ENCODE results near the gene APLN. TPM values are rescaled to one million over a fixed set of nuclear protein-coding genes. Genes with fewer than 3 reads are reported as not detected.
A peak's percentile ranks its signal among the peaks of the same experiment; 100 is the strongest.

APLN gene, protein sequence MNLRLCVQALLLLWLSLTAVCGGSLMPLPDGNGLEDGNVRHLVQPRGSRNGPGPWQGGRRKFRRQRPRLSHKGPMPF
- 2.4 TPM for total RNA-seq

DNA sequence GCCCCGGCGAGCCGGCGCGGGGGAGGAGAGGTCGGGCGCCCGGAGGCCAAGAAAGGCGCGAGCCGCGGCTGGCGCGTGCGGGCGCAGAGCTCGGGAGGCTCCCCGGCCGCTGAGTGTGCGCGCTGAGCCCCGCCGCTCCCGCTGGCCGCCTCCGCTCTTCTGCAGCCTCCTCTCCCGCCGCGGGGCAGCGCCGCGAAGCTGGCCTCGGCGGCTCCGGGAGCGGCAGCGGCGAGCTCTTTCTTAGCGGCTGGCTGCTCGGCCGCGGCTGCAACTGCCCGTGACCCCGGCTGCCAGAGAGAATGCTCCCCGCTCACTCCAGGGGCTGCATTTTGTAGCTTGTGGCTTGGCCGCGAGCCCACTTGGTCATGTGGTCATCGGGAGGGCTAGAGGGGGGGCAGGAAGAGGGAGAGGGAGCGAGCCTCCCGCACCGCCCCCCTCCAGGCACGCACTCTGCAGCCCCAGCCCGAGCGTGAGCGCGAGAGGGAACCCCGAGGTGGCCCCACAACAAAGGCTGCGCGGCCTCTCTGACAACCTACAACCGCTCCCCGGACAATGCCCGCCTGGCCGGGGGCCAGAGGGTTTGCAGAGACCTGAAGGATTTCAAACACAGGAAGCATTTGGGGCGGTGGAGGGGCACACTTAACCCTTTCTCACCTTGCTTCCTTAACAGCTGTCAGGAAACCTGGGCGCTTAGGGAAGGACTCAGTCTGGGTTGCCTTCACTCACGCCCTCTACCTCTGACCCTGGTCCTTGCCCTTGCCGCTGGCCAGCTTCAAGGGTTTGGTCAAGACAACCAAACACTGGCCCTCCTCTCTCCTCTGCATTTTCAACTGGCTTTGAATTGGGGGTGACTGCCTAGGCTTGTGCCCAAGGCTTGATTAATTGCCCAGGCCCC is at the start of gene APLN:
Gene APLN, minus strand, starts transcription at position 305 of the 895 bp plus-strand sequence. CDS start 326 bp downstream, outside the sequence.
- no peak for DNase-seq

DNA sequence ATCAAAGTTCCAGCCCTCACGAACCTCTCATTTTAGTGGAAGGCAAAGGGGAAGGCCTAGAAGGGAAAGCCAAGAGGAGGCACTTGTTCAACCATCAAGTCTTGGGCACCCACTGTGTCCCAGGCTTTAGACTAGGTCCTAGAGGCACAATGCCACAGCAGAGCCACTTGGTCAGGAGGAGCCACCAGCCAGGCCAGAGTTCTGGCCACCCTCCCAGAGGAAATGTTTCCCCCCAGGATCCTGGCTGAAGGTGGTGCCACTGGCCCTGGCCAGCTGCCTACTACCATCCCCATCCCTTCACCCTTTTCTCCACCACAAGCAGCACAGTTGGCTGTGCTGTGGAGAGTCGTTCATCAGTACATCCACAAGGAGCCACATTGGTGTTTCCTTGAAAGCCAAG is 49.7 kb upstream of the APLN start:
- no peak for DNase-seq

DNA sequence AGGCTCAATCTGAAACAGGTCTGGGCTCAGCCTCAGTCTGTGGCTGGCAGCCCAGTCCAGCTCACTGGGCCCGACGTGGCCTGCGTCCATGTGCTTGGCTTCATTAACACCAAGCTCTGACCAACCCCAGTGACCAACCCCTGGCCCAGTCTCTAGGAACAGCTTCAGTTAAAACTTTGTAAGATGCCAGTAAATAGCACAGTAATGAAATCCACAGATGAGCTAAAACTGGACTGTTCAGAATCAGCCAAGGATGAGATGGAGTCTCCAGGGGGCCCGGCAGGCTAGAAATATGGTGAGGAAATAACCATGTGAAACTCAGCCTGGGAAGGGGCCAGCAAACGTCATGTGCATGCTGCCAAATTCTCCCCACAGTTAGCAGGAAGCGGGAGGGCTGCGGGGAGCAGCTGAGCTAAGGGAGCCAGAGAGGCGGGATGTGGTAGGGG is 46.9 kb upstream of the APLN start:
- peak; percentile 74 for DNase-seq

DNA sequence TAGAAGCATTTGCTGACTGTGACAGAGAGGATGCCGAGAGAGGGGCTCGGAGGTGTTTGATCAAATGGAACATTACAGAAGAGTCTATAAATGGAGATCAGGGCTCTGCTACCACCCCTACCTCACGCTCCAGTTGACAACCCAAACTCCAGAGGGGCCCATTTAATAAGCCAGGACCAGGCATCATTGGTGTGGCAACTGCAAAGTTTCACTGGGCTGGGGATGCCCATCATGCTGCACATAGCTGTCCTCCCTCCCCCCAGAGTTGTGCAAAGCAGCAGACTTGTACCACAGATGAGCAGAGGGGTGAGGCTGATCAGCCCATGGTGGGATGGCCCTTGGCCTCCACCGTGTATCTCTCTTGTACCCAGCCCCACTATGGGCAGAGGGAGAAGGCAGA is 45.8 kb upstream of the APLN start:
- DNase-seq = no peak

DNA sequence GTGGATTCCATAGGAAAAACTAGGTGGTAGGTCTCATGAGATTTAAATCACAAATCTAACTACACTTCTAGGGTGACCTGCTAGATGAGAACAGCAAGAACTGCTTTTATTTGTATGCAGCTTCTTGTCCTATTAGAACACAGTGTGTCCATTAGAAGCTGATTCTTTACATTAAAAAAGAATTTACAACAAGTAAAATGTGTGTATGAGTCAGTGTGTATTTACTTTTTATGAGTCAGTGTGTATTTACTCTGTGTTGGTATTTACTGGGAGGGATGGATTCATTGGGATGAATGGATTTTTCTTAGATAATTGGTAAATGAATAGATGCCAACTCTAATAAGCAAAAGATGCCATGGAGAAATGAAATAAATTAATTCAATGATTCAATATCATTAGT is 43.4 kb upstream of the APLN start:
- DNase-seq = no peak

DNA sequence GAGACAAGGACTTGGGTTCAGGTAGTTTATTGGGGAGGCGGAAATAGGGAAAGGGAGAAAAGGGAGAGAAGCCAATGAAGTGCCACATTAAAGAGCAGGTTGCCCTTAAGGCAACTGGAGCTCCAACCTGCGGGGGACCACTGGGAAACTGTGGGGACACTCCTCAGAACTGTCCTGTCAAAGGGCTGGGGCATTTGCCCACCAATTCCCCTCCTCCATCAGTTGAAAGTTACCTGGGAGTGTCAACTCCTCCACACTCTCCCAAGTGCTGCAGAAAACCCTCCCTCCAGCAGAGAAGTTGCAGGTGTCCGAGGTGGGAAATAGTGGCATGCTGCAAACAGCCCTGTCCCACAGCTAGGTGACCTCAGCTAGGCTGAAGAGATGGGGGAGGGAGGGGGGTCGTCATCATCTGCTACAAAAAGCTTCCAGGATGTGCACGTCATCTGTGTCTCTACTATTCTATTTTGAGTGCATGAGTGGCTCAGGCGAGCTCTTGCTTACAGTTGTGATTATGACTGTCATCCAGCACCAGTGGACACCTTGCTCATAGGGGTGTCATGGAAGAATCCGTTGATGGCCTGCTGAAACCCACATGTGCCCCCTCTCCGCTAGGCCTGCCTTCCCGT is 42.6 kb upstream of the APLN start:
- DNase-seq = no peak

DNA sequence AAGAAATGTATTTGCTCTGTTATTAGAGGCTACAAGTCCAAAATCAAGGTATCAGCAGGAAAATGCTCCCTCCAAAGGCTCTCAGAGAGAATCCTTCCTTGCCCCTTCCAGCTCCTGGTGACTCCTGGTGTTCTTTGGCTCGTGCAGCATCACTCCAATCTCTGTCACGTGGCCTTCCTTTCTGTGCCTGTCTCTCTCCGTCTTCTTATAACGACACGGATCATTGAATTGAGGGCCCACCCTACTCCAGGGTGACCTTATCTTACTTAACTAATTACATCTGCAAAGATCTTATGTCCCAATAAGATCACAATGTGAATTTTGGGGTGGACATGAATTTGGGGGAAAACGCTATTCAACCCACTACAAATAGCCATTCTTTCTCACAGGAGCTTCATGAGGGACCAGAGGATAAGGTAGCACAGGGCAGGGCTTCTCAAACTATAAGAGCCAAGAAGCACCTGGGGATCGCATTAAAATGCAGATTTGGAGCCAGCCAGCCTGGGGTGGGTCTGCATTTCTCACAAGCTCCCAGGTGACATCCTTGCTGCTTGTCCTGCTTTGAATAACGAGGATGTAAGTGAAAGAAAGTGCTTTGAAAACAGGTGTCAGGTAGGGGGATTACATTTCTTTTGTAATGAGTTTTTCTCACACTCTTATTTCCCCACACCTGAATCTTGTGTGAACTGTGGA is 41.9 kb upstream of the APLN start:
- no peak for DNase-seq

DNA sequence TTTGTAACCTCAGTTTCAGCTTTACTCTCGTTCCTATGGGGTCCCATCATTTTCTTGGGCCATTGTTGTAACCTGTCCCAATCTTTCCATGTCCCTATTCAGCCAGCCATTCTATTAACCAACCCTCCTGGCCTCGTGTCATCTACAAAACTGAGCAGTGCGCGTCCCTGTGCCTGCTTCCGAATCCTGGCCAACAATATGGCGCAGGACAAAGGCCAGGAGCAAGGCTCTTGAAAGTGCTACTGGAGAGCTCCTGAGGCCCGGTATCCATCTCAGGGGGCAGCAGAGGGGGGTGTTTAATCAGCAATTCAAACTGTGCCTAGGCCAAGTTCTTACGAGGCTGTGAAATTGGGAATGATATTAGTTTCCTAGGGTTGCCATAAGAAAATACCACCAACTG is 41.2 kb upstream of the APLN start:
- no peak for DNase-seq

DNA sequence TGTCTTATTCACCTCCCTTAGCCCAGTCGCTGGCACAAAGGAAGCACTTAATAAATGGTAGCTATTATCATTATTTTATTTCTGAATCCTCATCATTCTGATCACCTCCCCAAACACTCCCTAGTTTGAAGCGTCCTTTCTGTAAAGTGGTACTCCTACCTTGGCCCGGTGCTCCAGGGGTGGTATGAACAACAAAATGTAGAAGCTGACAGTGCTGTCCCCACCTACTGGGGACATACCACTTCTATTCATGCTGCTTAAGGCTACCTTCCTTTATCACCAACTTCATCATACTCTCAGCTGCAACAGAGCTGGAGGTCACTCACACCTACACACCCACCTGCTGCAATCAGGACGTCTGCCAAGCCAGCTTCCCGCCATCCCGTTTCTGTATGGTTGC is 40.8 kb upstream of the APLN start:
- DNase-seq = no peak

DNA sequence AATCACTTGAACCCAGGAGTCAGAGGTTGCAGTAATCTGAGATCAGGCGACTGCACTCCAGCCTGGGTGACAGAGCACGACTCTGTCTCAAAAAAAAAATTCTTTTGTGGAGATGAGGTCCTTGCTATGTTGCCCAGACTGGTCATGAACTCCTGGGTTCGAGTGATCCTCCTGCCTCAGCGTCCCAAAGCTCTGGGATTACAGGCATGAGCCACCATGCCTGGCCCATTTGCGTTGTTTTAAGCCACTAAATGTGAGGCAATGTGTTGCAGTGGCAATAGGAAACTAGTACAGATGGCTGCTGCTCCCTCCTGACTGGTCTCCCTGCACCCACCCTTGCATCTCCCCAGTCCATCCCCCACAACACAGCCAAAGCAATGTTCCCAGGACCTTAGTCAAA is 40.0 kb upstream of the APLN start:
- DNase-seq = no peak

DNA sequence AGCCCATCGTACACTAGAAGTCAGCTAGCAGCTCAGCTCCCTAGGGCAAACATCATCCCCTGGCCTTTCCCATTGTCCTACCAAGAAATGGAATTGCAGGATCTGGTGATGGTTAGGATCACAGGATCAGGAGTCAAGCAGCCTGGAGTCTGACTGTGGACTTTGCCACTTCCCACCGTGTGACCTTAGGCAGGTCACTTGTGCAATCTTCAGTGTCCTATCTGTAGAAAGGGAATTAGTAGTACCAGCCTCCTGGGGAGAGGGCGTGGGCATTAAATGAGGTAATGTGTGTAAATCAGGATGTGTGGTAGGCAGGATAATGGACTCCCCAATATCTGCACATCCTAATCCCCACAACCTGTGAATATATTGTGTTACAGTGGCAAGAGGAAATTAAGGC is 38.6 kb upstream of the APLN start:
- no peak for DNase-seq

DNA sequence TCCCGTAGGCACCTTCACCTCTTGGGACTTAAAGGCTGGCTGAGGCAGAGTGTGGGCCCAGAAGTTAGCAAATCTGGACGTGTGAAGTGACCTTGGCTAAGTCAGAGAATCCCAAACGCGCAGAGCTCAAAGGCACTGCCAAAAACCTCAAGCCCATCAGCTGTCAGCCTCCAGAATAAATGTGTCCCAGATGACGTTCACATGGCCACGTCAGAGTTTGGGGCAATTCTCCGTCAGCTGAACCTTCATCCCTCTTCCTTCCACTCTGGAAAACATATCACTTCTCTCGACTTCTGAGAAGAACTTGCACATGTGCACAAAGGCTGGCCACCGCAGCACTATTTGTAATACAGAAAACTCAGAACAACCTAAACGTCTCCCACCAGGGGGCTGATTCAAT is 35.7 kb upstream of the APLN start:
- peak; percentile 76 for DNase-seq

DNA sequence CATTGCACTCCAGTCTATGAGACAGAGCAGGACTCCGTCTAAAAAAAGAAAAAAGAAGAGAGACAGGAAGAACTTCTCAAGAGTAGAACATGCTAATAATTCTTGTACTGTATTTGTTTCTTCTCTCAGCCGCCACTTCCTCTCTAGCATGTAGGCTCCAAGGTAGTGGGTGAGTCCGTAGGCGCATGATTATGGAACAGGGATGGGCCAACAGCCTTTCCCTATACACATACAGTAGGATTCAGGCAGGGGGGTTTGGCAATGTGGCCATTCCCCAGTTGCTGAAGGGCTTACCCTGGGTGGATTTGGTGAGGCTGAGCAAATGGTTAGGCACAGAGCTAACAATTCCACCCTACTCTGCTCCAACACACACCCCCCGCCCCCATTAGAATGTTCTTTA is 35.0 kb upstream of the APLN start:
- no peak for DNase-seq

DNA sequence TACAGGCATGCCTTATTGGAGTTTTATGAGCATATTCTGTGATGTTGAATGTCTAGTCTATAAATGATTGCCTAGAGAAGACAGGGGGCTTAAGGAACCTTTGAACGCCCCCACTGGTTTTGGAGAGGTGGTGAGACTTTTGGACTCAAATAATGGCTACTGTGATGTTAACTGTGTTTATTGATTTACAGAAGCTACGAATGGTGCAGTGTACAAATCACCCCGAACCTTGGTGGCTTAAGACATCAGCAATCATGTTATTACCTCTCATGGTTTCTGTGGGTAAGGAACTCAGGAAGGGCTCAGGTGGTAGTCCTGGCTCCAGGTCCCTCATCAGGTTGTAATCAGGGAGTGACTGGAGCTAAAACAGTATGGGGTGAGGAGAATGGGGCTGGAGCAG is 33.3 kb upstream of the APLN start:
- DNase-seq = no peak

DNA sequence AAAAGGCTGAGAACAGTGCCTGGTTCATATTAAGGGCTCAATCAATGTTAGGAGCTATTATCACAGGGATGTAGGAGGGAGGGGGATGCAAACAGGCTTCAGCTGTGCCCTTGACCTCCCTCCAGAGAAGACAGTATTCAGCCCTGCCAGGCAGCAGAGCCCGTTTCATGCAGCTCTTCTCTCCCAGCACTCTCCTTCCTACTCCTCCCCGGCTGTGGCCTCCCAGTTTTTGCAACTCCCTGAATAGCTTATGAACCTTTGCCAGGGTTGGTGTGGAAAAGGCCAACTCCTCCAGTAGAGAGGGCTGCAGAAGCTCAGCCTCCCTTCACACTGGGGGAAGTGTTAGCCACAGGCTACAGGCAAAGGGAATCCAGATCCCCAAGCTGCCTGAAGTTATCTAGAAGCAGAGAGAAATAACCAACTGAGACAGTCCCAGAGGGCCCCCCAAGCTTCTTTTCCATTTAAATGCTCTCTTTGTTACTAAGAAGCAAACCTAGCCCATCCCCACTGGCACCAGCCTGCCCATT is 31.7 kb upstream of the APLN start:
- DNase-seq = peak; percentile 20

DNA sequence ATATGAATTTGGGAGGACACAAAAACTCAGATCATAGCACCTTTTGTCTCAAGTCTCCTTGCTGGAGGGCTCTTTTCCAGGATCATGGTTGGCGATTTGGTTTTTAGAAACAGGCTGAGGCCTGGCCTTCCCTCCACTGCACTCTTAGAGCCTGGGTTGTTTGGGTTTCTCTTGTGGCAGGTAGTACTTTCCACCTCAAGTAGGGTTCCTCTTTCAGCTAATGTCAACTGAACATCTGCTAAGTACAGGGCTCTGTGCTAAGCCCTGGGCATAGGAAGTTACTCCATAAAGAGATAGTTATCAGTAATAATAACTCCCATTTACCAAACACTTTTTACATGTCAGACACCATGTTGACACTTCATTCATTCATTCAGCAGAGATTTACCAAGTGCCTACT is 28.2 kb upstream of the APLN start:
- DNase-seq = no peak

DNA sequence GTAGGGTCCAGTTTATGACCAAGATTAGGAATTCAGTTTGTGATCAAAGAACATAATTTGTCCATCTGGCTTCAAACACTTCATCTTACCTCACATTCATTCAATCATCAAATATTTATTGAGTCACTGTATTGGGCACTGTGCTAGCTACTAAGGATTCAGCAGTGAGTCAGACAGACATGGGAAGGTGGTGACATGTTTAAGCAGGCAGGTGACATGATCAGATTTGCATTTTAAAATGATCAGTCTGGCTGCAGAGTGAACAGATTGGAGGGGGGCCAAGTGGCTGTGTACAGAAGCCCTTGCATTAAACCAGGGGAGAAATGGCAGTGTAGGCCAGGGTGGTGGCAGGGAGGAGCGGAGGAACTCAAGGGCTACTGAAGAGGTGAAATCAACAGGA is 25.1 kb upstream of the APLN start:
- DNase-seq = no peak

DNA sequence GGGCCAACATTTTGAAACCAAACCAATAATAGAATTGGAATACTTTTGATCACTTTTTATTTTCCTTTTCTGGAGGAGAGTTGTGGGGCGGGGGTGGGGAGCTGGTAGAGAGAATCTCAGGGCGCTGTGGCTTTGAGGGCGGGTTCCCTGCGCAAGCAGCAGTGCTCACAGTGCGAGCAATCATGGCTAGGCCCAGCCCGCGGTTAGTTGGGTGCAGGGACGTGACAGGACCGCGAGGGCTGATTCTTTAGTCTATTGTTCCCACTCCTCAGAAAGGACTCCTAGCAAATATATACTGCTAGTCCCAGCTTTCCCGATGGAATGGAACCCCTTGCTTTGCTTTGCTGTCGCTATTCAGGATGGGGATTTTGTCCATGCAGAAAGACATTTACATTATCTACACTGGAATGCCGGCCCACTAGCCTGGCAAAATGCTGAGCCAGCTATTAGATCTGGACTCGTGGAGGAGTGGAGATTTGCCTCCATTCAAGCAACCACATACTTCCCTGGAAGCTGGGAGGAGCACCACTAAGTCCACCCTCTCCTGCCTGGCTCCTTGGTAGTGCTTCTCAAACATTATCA is 23.9 kb upstream of the APLN start:
- no peak for DNase-seq

DNA sequence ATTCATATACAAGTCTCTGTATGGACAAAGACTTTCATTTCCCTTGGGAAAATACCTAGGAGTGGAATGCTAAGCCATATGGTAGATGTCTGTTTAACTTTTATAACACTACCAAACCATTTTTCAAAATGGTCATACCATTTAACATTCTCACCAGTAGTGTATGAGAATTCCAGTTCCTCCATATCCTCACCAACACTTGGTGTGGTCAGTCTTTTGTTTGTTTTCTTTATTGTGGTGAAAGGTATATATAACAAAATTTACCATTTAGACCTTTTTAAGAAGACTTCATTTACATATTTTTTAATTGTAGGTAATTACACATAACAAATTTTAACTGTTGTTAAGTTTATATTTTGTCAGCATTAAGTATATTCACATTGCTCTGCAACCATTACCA is 12.7 kb upstream of the APLN start:
- no peak for DNase-seq

DNA sequence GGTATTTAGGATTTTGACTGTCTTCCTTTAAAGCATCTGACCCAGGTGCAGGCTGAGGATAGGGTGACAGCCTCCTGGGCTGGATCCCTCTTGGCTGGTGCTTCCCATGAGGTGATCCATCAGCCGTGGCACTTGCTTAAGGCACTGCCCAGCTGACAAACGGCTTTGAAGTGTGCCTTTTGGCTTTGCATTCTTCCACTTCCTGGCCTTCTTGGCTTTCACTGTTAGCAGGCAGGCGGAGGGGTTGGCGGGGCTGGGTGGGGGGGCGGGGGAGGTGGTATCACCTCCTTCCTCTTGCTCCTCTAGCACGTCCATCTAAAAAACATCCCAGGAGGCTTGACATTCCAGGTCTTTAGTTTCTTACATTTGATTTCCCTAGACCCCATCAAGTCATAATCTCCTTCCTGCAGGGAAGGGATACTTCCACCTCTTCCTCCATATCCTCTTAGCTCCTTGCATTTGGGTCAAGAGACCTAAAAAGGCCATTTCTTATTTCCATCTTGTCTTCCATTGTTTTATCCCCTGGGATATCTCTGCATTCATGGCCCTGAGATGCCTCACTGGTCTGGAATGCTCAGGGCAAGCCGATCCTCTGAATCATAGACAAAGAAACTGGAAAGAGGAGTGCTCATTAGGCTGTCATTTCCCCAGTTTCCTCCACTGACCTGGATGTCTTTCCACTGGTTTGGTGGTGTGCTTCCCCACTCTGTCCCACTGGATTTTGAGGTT is 11.3 kb upstream of the APLN start:
- no peak for DNase-seq

DNA sequence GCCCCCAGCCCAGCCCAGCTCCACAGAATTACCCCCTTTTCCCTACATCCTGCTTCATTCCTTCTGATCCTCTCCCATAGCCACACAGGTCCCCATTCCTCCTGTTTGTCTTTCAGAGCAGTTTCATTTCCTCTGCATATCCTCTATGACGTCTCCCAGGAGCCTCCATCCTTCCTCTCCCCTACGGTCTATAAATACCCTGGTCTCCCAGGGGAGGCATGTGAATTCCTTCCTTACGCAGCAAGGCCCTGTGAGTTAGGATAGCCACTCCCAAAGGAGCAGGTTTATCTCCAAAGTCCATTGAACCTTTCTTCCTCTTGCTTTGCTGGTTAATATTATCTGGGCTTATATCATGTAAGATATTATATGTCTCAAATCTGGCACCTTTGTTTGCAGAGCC is 8.4 kb upstream of the APLN start:
- no peak for DNase-seq

DNA sequence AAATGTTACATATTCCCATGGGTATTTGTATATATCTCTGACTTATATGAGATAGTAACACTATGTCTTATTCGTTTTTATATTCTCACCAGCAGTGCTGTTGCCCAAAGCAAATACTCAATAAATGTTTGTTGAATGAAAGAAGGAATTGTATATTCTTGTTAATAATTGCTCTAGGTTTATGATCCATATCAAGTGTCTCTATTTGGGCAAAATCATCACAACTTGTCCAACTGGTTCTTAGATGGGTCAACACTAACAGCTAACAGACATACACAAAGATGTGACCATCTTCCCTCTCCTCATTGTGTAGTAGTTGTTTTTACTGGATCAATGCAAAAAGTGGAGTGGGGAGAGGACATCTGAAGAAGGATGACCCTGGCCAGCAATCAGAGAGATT is 6.6 kb upstream of the APLN start:
- no peak for DNase-seq
